H9 (cell line): ENCODE results near the gene RNPEPL1. TPM values are rescaled to one million over a fixed set of nuclear protein-coding genes. Genes with fewer than 3 reads are reported as not detected.

Experiments used
- DNase-seq: peaks from one replicate; pipeline ENCODE4 v3.0.0-alpha.2; 2017
- H2AFZ ChIP-seq: one replicate; pipeline ENCODE4 v1.6.1; 2013; ENCODE audit warnings: mild to moderate bottlenecking, low read length, control low read depth, moderate library complexity
- H2AK5ac ChIP-seq: 2 replicates; pipeline ENCODE4 v1.6.1; 2013; ENCODE audit warnings: low read length, control low read depth, mixed read lengths; ENCODE audit not compliant: insufficient read length
- H2BK120ac ChIP-seq: one replicate; pipeline ENCODE4 v1.6.1; 2013; ENCODE audit warnings: low read depth, mild to moderate bottlenecking, low read length, control low read depth, inconsistent platforms; ENCODE audit not compliant: poor library complexity, severe bottlenecking
- H2BK12ac ChIP-seq: 2 replicates; pipeline ENCODE4 v1.6.1; 2013; ENCODE audit warnings: low read length, control low read depth, mixed read lengths, low read depth; ENCODE audit not compliant: insufficient read length
- H2BK15ac ChIP-seq: 2 replicates; pipeline ENCODE4 v1.6.1; 2013; ENCODE audit warnings: low read depth, low read length, control low read depth
- H2BK20ac ChIP-seq: one replicate; pipeline ENCODE4 v1.6.1; 2013; ENCODE audit warnings: low read depth, mild to moderate bottlenecking, low read length, control low read depth, inconsistent platforms; ENCODE audit not compliant: poor library complexity, severe bottlenecking
- H2BK5ac ChIP-seq: 2 replicates; pipeline ENCODE4 v1.6.1; 2013; ENCODE audit warnings: low read length, control low read depth, mixed read lengths; ENCODE audit not compliant: insufficient read length
- H3K14ac ChIP-seq: 2 replicates; pipeline ENCODE4 v1.6.1; 2013; ENCODE audit warnings: low read length, control low read depth; ENCODE audit not compliant: insufficient read depth
- H3K18ac ChIP-seq: 2 replicates; pipeline ENCODE4 v1.6.1; 2013; ENCODE audit warnings: low read depth, mild to moderate bottlenecking, mixed read lengths, low read length, control low read depth; ENCODE audit not compliant: insufficient read length
- H3K23ac ChIP-seq: 2 replicates; pipeline ENCODE4 v1.6.1; 2013; ENCODE audit warnings: low read length, control low read depth, mixed read lengths, low read depth; ENCODE audit not compliant: insufficient read length
- H3K23me2 ChIP-seq: 2 replicates; pipeline ENCODE4 v1.6.1; 2013; ENCODE audit warnings: low read depth, mild to moderate bottlenecking, mixed read lengths, low read length, control low read depth; ENCODE audit not compliant: insufficient read length, poor library complexity, severe bottlenecking
- H3K27ac ChIP-seq: 2 replicates; pipeline ENCODE4 v1.5.1; 2013; ENCODE audit warnings: low read length, control low read depth, mixed read lengths, low read depth; ENCODE audit not compliant: insufficient read length
- H3K27me3 ChIP-seq: 2 replicates; pipeline ENCODE4 v1.6.1; 2013; ENCODE audit warnings: low read length, control low read depth, inconsistent platforms; ENCODE audit not compliant: insufficient read depth
- H3K4ac ChIP-seq: 2 replicates; pipeline ENCODE4 v1.6.1; 2013; ENCODE audit warnings: low read depth, mild to moderate bottlenecking, control low read depth, inconsistent platforms, low read length, moderate library complexity
- H3K4me1 ChIP-seq: 2 replicates; pipeline ENCODE4 v1.6.1; 2013; ENCODE audit warnings: low read length, control low read depth, inconsistent platforms; ENCODE audit not compliant: insufficient read depth
- H3K4me2 ChIP-seq: 2 replicates; pipeline ENCODE4 v1.6.1; 2013; ENCODE audit warnings: low read length, control low read depth, mixed read lengths; ENCODE audit not compliant: insufficient read length, insufficient read depth
- H3K56ac ChIP-seq: 2 replicates; pipeline ENCODE4 v1.6.1; 2013; ENCODE audit warnings: low read depth, mild to moderate bottlenecking, mixed read lengths, low read length, control low read depth; ENCODE audit not compliant: insufficient read length
- H3K79me1 ChIP-seq: 2 replicates; pipeline ENCODE4 v1.6.1; 2013; ENCODE audit warnings: low read depth, mild to moderate bottlenecking, moderate library complexity, low read length, control low read depth, inconsistent platforms; ENCODE audit not compliant: insufficient read depth, poor library complexity, severe bottlenecking
- H3K79me2 ChIP-seq: 2 replicates; pipeline ENCODE4 v1.6.1; 2013; ENCODE audit warnings: low read length, control low read depth, inconsistent platforms; ENCODE audit not compliant: insufficient read depth
- H3K9ac ChIP-seq: 2 replicates; pipeline ENCODE4 v1.6.1; 2013; ENCODE audit warnings: low read length, control low read depth, mixed read lengths; ENCODE audit not compliant: insufficient read length; ENCODE audit errors: extremely low read depth
- H3K9me3 ChIP-seq: one replicate; pipeline ENCODE4 v1.6.1; 2013; ENCODE audit warnings: low read depth, low read length, inconsistent platforms; ENCODE audit not compliant: control insufficient read depth
- H3T11ph ChIP-seq: one replicate; pipeline ENCODE4 v1.6.1; 2013; ENCODE audit warnings: mild to moderate bottlenecking, low read length, control low read depth, inconsistent platforms
- H4K20me1 ChIP-seq: one replicate; pipeline ENCODE4 v1.6.1; 2013; ENCODE audit not compliant: control insufficient read depth, insufficient read length, insufficient read depth
- H4K5ac ChIP-seq: 2 replicates; pipeline ENCODE4 v1.6.1; 2013; ENCODE audit warnings: low read depth, mild to moderate bottlenecking, mixed read lengths, low read length, control low read depth; ENCODE audit not compliant: insufficient read length
- H4K8ac ChIP-seq: replicated peaks from 2 replicates; pipeline ENCODE4 v1.6.1; 2013; ENCODE audit warnings: low read length, control low read depth, mixed read lengths, low read depth; ENCODE audit not compliant: insufficient read length
- H4K91ac ChIP-seq: 2 replicates; pipeline ENCODE4 v1.6.1; 2013; ENCODE audit warnings: low read depth, mild to moderate bottlenecking, moderate library complexity, mixed read lengths, low read length, control low read depth; ENCODE audit not compliant: insufficient read length
- H3K27ac Mint-ChIP-seq, 3 experiments: 2 replicates in 2 of 3; 3 replicates in 1 of 3; pipeline ENCODE4 v1.8.0; 2020 to 2021; ENCODE audit warnings: mixed read lengths in 3 of 3, mild to moderate bottlenecking in 1 of 3, moderate library complexity in 1 of 3
- H3K27me3 Mint-ChIP-seq: 2 replicates; pipeline ENCODE4 v1.8.0; 2021; ENCODE audit warnings: low read depth, mild to moderate bottlenecking, moderate library complexity, mixed read lengths
- H3K36me3 Mint-ChIP-seq, 3 experiments: 2 replicates in 2 of 3; 3 replicates in 1 of 3; pipeline ENCODE4 v1.8.0; 2020 to 2021; ENCODE audit warnings: low read depth in 3 of 3, mixed read lengths in 3 of 3; ENCODE audit not compliant: insufficient read depth in 1 of 3
- H3K4me1 Mint-ChIP-seq, 2 experiments: 2 replicates each; pipeline ENCODE4 v1.8.0; 2020; ENCODE audit warnings: mixed read lengths in 2 of 2
- H3K4me3 Mint-ChIP-seq, 2 experiments: 2 replicates in 1 of 2; 3 replicates in 1 of 2; pipeline ENCODE4 v1.8.0; 2020 to 2021; ENCODE audit warnings: mild to moderate bottlenecking in 2 of 2, mixed read lengths in 2 of 2, moderate library complexity in 1 of 2
- H3K9me3 Mint-ChIP-seq, 2 experiments: 2 replicates in 1 of 2; 3 replicates in 1 of 2; pipeline ENCODE4 v1.8.0; 2020; ENCODE audit warnings: mild to moderate bottlenecking in 2 of 2, mixed read lengths in 2 of 2, moderate library complexity in 1 of 2
- WGBS: extraction: QIAGEN DNeasy Blood & Tissue Kit; methylation state at CpG from one replicate; pipeline ENCODE4 v1.1.7; 2013; ENCODE audit warnings: missing lambda C conversion rate, low lambda C conversion rate, mixed read lengths; ENCODE audit not compliant: insufficient read length; ENCODE audit errors: extremely low coverage; 5-methylcytosine and 5-hydroxymethylcytosine counted together
- total RNA-seq: library from RNA; stranded (reverse); gene quantifications from 2 replicates; pipeline ENCODE4 v1.2.1, GENCODE V29; 2021
- TF ChIP-seq, protein P1 (sequence below): fragments of 200-600 bp; sonication (generic); conservative IDR thresholded peaks from 3 replicates; pipeline ENCODE4 v1.8.0; 2021; ENCODE audit warnings: antibody characterized with exemption, mild to moderate bottlenecking

The RNPEPL1 gene
- total RNA-seq, 1 experiment from 2014 or later, result 22.5 TPM

DNA sequence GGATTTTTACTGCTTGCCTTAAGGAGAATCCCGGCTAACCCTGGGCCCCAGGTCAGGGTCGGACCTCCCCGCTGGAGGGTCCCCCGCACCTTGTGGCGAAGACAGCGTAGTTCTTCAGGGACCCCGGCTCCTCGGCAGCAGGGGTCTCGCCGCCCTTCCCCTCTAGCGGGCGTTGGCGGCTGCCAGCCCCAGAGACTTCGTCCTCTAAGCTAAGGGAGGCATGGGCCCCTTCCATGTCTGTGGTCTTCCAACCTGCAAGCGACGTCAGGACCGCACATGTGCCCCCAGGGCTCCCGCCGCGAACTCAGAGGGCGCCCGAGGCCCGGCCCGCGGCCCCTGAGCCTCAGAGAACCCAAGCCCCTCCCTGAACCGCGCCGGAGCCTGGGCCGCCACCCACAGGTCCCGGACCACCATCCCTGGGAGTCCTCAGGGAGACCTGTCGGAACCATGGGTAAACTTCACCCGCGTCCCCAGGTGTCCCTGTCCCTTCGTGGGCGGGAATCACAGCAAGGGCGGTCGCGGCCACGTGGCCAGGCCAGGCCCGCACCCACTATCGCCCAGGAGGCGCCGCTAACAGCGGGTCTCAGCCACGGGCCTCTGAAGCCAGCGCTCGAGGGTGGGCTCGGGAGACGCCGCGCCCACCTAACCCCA is 11.1 kb upstream of the RNPEPL1 start:
- peaks cover 3% of the 10 kb centered on the region for H3K23me2 ChIP-seq
- H3K9me3 Mint-ChIP-seq, result no peaks in the 10 kb centered on the region; a peak in 1 of 5 replicates
- H3K9ac ChIP-seq, result no peak overlapping the region
- H3K9me3 ChIP-seq, result no peaks in the 10 kb centered on the region
- H2BK15ac ChIP-seq, result no peak overlapping the region
- peaks cover 5% of the 10 kb centered on the region; the same call in 1 of the 2 replicates for H3K27me3 ChIP-seq
- H3K4me1 Mint-ChIP-seq, result peaks cover 20 to 23% of the 10 kb centered on the region in 2 experiments
- H2BK12ac ChIP-seq, result no peak overlapping the region
- H3K27ac Mint-ChIP-seq, result no peak overlapping the region
- no peak overlapping the region for H2AFZ ChIP-seq
- DNase-seq, result peak; percentile 44
- H3K18ac ChIP-seq, result no peak overlapping the region
- H3K56ac ChIP-seq, result no peak overlapping the region
- no peak overlapping the region for H4K8ac ChIP-seq
- no peak overlapping the region for H3K4ac ChIP-seq
- H3K4me2 ChIP-seq, result no peak overlapping the region
- H3K27me3 Mint-ChIP-seq, result peaks cover 21% of the 10 kb centered on the region
- H2BK120ac ChIP-seq, result no peak overlapping the region
- H3K79me1 ChIP-seq, result no peaks in the 10 kb centered on the region
- no peak overlapping the region for H3K27ac ChIP-seq
- H3K4me3 Mint-ChIP-seq, result no peak overlapping the region; a peak in 2 of 5 replicates
- no peak overlapping the region for H2BK5ac ChIP-seq
- no peak overlapping the region for H2BK20ac ChIP-seq
- H3K4me1 ChIP-seq, result no peaks in the 10 kb centered on the region
- TF ChIP-seq, protein P1, sequence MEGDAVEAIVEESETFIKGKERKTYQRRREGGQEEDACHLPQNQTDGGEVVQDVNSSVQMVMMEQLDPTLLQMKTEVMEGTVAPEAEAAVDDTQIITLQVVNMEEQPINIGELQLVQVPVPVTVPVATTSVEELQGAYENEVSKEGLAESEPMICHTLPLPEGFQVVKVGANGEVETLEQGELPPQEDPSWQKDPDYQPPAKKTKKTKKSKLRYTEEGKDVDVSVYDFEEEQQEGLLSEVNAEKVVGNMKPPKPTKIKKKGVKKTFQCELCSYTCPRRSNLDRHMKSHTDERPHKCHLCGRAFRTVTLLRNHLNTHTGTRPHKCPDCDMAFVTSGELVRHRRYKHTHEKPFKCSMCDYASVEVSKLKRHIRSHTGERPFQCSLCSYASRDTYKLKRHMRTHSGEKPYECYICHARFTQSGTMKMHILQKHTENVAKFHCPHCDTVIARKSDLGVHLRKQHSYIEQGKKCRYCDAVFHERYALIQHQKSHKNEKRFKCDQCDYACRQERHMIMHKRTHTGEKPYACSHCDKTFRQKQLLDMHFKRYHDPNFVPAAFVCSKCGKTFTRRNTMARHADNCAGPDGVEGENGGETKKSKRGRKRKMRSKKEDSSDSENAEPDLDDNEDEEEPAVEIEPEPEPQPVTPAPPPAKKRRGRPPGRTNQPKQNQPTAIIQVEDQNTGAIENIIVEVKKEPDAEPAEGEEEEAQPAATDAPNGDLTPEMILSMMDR, result no peak; the same call in 2 of the 3 replicates
- H4K5ac ChIP-seq, result no peak overlapping the region
- no peak overlapping the region for H2AK5ac ChIP-seq
- no peak overlapping the region for H4K91ac ChIP-seq
- no peak overlapping the region for H3T11ph ChIP-seq
- WGBS, result no CpG with 5 or more reads among the region's 51 CpGs
- no peaks in the 10 kb centered on the region for H3K79me2 ChIP-seq
- peaks cover 2 to 4% (median 4%) of the 10 kb centered on the region in 3 experiments; a peak in 6 of 7 replicates for H3K36me3 Mint-ChIP-seq
- H3K14ac ChIP-seq, result no peak overlapping the region
- no peaks in the 10 kb centered on the region for H4K20me1 ChIP-seq
- H3K23ac ChIP-seq, result no peak overlapping the region
